GM12878 (cell line): Measurements from ENCODE around the gene FHOD3. TPM values are rescaled to one million over a fixed set of nuclear protein-coding genes. Genes with fewer than 3 reads are reported as not detected.
A peak's percentile ranks its signal among the peaks of the same experiment; 100 is the strongest.

Experiments used
- ATF7 ChIP-seq: fragments of 450-650 bp; IDR thresholded peaks from 2 replicates; pipeline ENCODE4 v1.6.1; 2016; ENCODE audit warnings: low read depth, mild to moderate bottlenecking
- CTCF ChIP-seq, 3 experiments: IDR thresholded peaks in 2 of 3; conservative IDR thresholded peaks in 1 of 3; 2 replicates each; pipeline ENCODE4 v1.5.1; 2011; ENCODE audit warnings: low read depth in 3 of 3, low read length in 3 of 3, mild to moderate bottlenecking in 3 of 3, control low read depth in 2 of 3, moderate library complexity in 2 of 3, inconsistent platforms in 1 of 3, mixed read lengths in 1 of 3; ENCODE audit not compliant: control insufficient read depth in 2 of 3, insufficient read depth in 1 of 3; ENCODE audit errors: extremely low read depth in 1 of 3
- GATAD2B ChIP-seq: fragments of 450-650 bp; conservative IDR thresholded peaks from 2 replicates; pipeline ENCODE4 v1.6.1; 2017; ENCODE audit warnings: low read depth, mild to moderate bottlenecking, moderate library complexity
- IRF5 ChIP-seq: fragments of 450-650 bp; IDR thresholded peaks from 2 replicates; pipeline ENCODE4 v1.6.1; 2017; ENCODE audit warnings: borderline replicate concordance
- MAX ChIP-seq: IDR thresholded peaks from 2 replicates; pipeline ENCODE4 v1.6.1; 2012; ENCODE audit warnings: low read depth, low read length, improper control_type of control experiment
- NKRF ChIP-seq: fragments of 450-650 bp; conservative IDR thresholded peaks from 2 replicates; pipeline ENCODE4 v1.6.1; 2017; ENCODE audit warnings: mild to moderate bottlenecking, moderate library complexity
- POLR2AphosphoS2 ChIP-seq: IDR thresholded peaks from 2 replicates; pipeline ENCODE4 v1.6.1; 2011; ENCODE audit warnings: low read depth, mild to moderate bottlenecking, low read length, improper control_type of control experiment, moderate library complexity
- RUNX3 ChIP-seq: IDR thresholded peaks from 2 replicates; pipeline ENCODE4 v1.6.1; 2012; ENCODE audit warnings: low read length, inconsistent platforms
- SMAD5 ChIP-seq: IDR thresholded peaks from 2 replicates; pipeline ENCODE4 v1.6.1; 2016; ENCODE audit warnings: antibody characterized with exemption, low read depth
- SMARCA5 ChIP-seq: fragments of 450-650 bp; IDR thresholded peaks from 2 replicates; pipeline ENCODE4 v1.6.1; 2017; ENCODE audit warnings: mild to moderate bottlenecking
- YY1 ChIP-seq: IDR thresholded peaks from 2 replicates; pipeline ENCODE4 v1.6.1; 2011; ENCODE audit warnings: low read depth, mild to moderate bottlenecking, low read length
- polyA plus RNA-seq, 11 experiments: library from polyadenylated mRNA; depleted of rRNA in 4 of 11; unstranded in 6 of 11; stranded (reverse) in 5 of 11; fragments of >200 nt; fragmentation: Nextera tagmentation in 4 of 11; fragmentation: Illumina TruSeq in 1 of 11; extraction: Ambion mirVana in 4 of 11; extraction: Trizol in 1 of 11; gene quantifications; 1 replicate in 1 of 11; 2 replicates in 10 of 11; pipeline versions ENCODE4 v1.2.1 to v1.2.3, GENCODE V29; 2011 to 2016; ENCODE audit warnings: inconsistent platforms in 2 of 11, missing spikeins in 2 of 11, low read depth in 1 of 11
- total RNA-seq, 4 experiments: library from RNA; depleted of rRNA in 3 of 4; stranded (reverse); fragments of >200 nt in 3 of 4; fragmentation: Illumina TruSeq in 1 of 4; extraction: Trizol in 1 of 4; gene quantifications; 2 replicates each; pipeline versions ENCODE4 v1.2.1 to v1.2.3, GENCODE V29; 2013 to 2021
- TF ChIP-seq, protein P1 (sequence below): fragments of 450-650 bp; IDR thresholded peaks from 2 replicates; pipeline ENCODE4 v1.6.1; 2016; ENCODE audit warnings: mild to moderate bottlenecking, moderate library complexity, borderline replicate concordance
- TF ChIP-seq, protein P2 (sequence below): fragments of 450-650 bp; IDR thresholded peaks from 2 replicates; pipeline ENCODE4 v1.6.1; 2017; ENCODE audit warnings: antibody characterized with exemption, mild to moderate bottlenecking, moderate library complexity
- TF ChIP-seq, protein P3 (sequence below): IDR thresholded peaks from 2 replicates; pipeline ENCODE4 v1.6.1; 2011; ENCODE audit warnings: borderline replicate concordance, low read depth, mild to moderate bottlenecking, moderate library complexity, mixed read lengths, low read length; ENCODE audit not compliant: insufficient read depth; ENCODE audit errors: extremely low read length

The FHOD3 gene
- total and polyA plus RNA-seq, 10 of the 15 experiments (the other 5 are each of a cell fraction or from before 2014, with no cell fraction given): 0.77 to 26.7 (median 10.4) TPM

DNA sequence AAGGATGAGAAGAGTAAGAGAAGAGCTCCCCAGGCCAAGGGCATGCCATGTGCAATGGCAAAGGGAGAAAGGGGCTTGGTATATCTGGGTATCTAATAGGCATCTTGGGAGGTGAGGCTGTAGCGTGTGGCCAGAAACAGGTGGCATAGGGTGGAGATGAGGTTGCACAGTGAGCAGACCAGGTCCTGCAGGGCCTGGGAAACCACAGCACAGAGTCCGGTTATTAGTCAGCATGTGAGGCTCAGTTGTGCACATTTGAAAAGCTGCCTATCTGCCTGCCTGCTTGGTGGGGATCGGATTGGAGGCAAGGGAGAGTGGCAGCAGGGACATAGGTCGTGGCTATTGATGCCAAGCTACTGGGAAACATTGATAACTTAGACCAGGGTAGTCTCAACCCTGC, 340.7 kb downstream of the FHOD3 start (continued):
- no peak for TF ChIP-seq CTCF (IDR thresholded peaks at IDR 0.05 in 2 of 3, conservative IDR thresholded peaks at IDR 0.05 in 1 of 3; ENCODE audit: control insufficient read depth in 2 of 3, extremely low read depth in 1 of 3, insufficient read depth in 1 of 3, low read depth in 3 of 3, low read length in 3 of 3)
- TF ChIP-seq, protein P1, sequence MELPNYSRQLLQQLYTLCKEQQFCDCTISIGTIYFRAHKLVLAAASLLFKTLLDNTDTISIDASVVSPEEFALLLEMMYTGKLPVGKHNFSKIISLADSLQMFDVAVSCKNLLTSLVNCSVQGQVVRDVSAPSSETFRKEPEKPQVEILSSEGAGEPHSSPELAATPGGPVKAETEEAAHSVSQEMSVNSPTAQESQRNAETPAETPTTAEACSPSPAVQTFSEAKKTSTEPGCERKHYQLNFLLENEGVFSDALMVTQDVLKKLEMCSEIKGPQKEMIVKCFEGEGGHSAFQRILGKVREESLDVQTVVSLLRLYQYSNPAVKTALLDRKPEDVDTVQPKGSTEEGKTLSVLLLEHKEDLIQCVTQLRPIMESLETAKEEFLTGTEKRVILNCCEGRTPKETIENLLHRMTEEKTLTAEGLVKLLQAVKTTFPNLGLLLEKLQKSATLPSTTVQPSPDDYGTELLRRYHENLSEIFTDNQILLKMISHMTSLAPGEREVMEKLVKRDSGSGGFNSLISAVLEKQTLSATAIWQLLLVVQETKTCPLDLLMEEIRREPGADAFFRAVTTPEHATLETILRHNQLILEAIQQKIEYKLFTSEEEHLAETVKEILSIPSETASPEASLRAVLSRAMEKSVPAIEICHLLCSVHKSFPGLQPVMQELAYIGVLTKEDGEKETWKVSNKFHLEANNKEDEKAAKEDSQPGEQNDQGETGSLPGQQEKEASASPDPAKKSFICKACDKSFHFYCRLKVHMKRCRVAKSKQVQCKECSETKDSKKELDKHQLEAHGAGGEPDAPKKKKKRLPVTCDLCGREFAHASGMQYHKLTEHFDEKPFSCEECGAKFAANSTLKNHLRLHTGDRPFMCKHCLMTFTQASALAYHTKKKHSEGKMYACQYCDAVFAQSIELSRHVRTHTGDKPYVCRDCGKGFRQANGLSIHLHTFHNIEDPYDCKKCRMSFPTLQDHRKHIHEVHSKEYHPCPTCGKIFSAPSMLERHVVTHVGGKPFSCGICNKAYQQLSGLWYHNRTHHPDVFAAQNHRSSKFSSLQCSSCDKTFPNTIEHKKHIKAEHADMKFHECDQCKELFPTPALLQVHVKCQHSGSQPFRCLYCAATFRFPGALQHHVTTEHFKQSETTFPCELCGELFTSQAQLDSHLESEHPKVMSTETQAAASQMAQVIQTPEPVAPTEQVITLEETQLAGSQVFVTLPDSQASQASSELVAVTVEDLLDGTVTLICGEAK: no peak
- TF ChIP-seq ATF7: no peak
- no peak for TF ChIP-seq SMARCA5
- TF ChIP-seq, protein P2, sequence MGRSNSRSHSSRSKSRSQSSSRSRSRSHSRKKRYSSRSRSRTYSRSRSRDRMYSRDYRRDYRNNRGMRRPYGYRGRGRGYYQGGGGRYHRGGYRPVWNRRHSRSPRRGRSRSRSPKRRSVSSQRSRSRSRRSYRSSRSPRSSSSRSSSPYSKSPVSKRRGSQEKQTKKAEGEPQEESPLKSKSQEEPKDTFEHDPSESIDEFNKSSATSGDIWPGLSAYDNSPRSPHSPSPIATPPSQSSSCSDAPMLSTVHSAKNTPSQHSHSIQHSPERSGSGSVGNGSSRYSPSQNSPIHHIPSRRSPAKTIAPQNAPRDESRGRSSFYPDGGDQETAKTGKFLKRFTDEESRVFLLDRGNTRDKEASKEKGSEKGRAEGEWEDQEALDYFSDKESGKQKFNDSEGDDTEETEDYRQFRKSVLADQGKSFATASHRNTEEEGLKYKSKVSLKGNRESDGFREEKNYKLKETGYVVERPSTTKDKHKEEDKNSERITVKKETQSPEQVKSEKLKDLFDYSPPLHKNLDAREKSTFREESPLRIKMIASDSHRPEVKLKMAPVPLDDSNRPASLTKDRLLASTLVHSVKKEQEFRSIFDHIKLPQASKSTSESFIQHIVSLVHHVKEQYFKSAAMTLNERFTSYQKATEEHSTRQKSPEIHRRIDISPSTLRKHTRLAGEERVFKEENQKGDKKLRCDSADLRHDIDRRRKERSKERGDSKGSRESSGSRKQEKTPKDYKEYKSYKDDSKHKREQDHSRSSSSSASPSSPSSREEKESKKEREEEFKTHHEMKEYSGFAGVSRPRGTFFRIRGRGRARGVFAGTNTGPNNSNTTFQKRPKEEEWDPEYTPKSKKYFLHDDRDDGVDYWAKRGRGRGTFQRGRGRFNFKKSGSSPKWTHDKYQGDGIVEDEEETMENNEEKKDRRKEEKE: no peak
- TF ChIP-seq MAX: no peak
- peak; percentile 50; the same call in 1 of the 2 replicates for TF ChIP-seq YY1
- no peak for TF ChIP-seq IRF5
- no peak for TF ChIP-seq POLR2AphosphoS2
- no peak for TF ChIP-seq SMAD5
- TF ChIP-seq RUNX3: peak; percentile 99
- TF ChIP-seq NKRF: no peak
- TF ChIP-seq, protein P3, sequence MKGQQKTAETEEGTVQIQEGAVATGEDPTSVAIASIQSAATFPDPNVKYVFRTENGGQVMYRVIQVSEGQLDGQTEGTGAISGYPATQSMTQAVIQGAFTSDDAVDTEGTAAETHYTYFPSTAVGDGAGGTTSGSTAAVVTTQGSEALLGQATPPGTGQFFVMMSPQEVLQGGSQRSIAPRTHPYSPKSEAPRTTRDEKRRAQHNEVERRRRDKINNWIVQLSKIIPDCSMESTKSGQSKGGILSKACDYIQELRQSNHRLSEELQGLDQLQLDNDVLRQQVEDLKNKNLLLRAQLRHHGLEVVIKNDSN: no peak
- TF ChIP-seq GATAD2B: peak; percentile 73
